Measurements from ENCODE around the gene TMEM129.

Gene TMEM129

DNA sequence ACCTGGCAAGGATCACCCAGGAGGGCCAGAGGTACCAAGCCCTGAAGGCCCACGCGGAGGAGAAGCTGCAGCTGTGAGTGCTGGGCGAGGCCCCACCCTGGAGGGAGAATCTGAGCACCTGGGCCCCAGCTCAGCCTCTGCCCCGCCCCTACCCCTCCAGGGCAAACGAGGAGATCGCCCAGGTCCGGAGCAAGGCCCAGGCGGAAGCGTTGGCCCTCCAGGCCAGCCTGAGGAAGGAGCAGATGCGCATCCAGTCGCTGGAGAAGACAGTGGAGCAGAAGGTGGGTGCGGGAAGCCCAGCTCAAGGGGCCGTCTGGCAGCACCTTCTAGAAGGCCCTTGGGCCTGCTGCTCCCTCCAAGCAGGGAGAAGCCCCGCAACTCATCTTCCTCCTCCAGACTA is 23.4 kb upstream of the TMEM129 start:
- Histone ChIP-seq H3K27ac (ENCODE audit: low read length) (no peak overlapping the region), H3K36me3 (ENCODE audit: control insufficient read depth, insufficient read depth, low read length) (peaks cover 43% of the 10 kb centered on the region), H3K9me3 (ENCODE audit: control insufficient read depth, insufficient read depth, low read length) (no peaks in the 10 kb centered on the region), H3K4me1 (ENCODE audit: control insufficient read depth, insufficient read depth, low read length) (peaks cover 7% of the 10 kb centered on the region; the same call in 1 of the 2 replicates), H3K4me3 (ENCODE audit: low read length) (no peak overlapping the region), H3K27me3 (ENCODE audit: control insufficient read depth, insufficient read depth, low read length) (no peaks in the 10 kb centered on the region)
- DNase-seq (ENCODE audit: low read depth, low spot score): no peak
- no CpG with 5 or more reads among the region's 14 CpGs for WGBS (ENCODE audit: insufficient coverage, insufficient read length)

DNA sequence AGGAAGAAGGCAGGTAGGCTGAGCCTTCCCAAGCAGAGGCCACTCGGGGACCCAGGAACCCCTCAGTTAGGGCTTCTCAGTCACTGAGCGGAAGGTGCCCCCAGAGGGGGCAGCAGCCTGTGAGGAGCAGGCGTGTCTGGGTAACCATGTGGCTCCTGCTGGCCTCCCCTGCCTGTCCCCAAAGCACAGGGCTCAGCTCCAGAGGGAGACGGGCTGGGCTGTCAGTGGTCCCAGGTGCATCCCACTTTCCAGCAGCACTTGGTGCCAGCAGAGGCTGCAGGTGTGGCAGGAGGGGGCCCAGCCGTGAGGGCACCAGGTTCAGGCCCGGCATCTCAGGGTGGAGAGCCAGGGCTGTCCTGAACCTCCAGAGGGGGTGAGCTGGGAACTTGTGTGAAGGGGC is 22.9 kb upstream of the TMEM129 start:
- H3K9me3 ChIP-seq (ENCODE audit: control insufficient read depth, insufficient read depth, low read length): no peaks in the 10 kb centered on the region
- WGBS (ENCODE audit: insufficient coverage, insufficient read length): no CpG with 5 or more reads among the region's 6 CpGs
- H3K27me3 ChIP-seq (ENCODE audit: control insufficient read depth, insufficient read depth, low read length): no peaks in the 10 kb centered on the region
- H3K27ac ChIP-seq (ENCODE audit: low read length): no peak overlapping the region
- DNase-seq (ENCODE audit: low read depth, low spot score): no peak
- H3K36me3 ChIP-seq (ENCODE audit: control insufficient read depth, insufficient read depth, low read length): peaks cover 46% of the 10 kb centered on the region
- H3K4me1 ChIP-seq (ENCODE audit: control insufficient read depth, insufficient read depth, low read length): peaks cover 6% of the 10 kb centered on the region; the same call in 1 of the 2 replicates
- no peak overlapping the region for H3K4me3 ChIP-seq (ENCODE audit: low read length)

DNA sequence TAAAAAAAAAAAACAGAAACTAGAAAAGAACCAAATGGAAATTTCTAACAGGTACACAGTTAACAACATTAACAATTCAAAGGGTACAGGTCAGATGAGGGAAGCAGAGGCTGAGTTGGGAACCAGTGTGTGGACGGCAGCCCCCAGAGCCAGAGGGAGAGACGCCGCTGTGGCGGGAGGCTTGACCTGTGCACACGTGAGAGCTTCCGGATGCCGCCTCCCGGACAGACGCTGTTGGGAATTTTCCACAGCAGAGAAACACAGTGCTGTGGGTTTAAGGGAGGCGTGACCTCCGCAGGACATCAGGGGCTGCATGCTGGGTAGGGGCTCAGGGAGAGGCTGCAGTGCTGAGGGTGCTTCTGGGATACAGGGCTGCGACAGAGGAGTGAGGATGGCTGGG is 22.4 kb upstream of the TMEM129 start:
- no peaks in the 10 kb centered on the region for H3K9me3 ChIP-seq (ENCODE audit: control insufficient read depth, insufficient read depth, low read length)
- H3K36me3 ChIP-seq (ENCODE audit: control insufficient read depth, insufficient read depth, low read length): peaks cover 48% of the 10 kb centered on the region
- no peak overlapping the region for H3K4me3 ChIP-seq (ENCODE audit: low read length)
- no CpG with 5 or more reads among the region's 12 CpGs for WGBS (ENCODE audit: insufficient coverage, insufficient read length)
- no peaks in the 10 kb centered on the region for H3K27me3 ChIP-seq (ENCODE audit: control insufficient read depth, insufficient read depth, low read length)
- H3K4me1 ChIP-seq (ENCODE audit: control insufficient read depth, insufficient read depth, low read length): peaks cover 5% of the 10 kb centered on the region; the same call in 1 of the 2 replicates
- DNase-seq (ENCODE audit: low read depth, low spot score): no peak
- H3K27ac ChIP-seq (ENCODE audit: low read length): no peak overlapping the region

DNA sequence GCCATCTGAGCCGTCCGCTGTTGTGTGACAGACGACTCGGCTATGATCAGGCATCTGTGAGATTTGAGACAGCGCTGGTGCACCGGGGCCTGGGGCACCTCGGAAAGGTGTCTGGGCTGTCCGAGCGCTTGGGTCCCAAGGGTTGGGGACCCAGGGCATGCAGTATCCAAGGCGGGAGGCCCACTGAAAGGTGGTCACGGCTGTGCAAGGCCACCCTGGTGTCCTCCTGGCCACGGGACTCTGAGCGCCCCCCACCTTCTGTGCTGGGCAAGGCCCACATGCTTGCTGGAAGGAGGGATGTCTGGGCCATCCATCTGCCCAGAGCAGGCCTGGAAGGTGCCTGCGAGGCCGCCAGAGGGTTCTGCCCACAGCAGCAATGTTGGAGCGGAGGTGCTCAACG is 20.1 kb upstream of the TMEM129 start:
- no CpG with 5 or more reads among the region's 17 CpGs for WGBS (ENCODE audit: insufficient coverage, insufficient read length)
- no peak overlapping the region for H3K27ac ChIP-seq (ENCODE audit: low read length)
- H3K4me3 ChIP-seq (ENCODE audit: low read length): no peak overlapping the region
- DNase-seq (ENCODE audit: low read depth, low spot score): no peak
- no peaks in the 10 kb centered on the region for H3K27me3 ChIP-seq (ENCODE audit: control insufficient read depth, insufficient read depth, low read length)
- peaks cover 4% of the 10 kb centered on the region; the same call in 1 of the 2 replicates for H3K9me3 ChIP-seq (ENCODE audit: control insufficient read depth, insufficient read depth, low read length)
- peaks cover 71% of the 10 kb centered on the region for H3K36me3 ChIP-seq (ENCODE audit: control insufficient read depth, insufficient read depth, low read length)
- peaks cover 2% of the 10 kb centered on the region; the same call in 1 of the 2 replicates for H3K4me1 ChIP-seq (ENCODE audit: control insufficient read depth, insufficient read depth, low read length)

DNA sequence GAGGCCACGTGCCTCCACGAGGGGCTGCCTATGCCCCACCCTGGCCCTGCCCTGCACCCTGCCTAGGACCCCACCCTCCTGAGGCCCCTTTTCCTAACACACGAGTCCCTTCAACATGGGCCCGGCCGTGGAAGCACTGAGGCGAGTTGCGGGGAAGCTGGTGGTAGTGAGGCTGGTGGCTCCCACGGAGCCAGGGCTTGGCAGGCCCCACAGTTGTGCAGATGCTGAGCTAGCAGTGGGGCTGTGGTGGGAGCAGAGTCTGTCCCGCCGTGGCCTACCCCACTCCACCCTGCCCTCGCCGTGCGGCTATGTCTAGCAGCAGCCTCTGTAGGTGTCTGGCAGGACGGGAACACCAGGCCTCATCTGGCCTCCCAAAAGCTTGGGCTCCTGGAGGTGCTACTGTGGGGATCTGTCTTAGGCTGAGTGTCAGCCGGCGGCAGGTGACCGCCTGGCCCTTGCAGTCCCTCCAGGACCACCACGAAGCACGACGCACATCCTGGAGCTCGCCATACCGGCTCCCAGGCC is 19.0 kb upstream of the TMEM129 start:
- DNase-seq (ENCODE audit: low read depth, low spot score): no peak
- Histone ChIP-seq H3K27me3 (ENCODE audit: control insufficient read depth, insufficient read depth, low read length) (no peaks in the 10 kb centered on the region), H3K9me3 (ENCODE audit: control insufficient read depth, insufficient read depth, low read length) (peaks cover 4% of the 10 kb centered on the region; the same call in 1 of the 2 replicates), H3K36me3 (ENCODE audit: control insufficient read depth, insufficient read depth, low read length) (peaks cover 79% of the 10 kb centered on the region), H3K4me3 (ENCODE audit: low read length) (no peak overlapping the region), H3K27ac (ENCODE audit: low read length) (no peak overlapping the region), H3K4me1 (ENCODE audit: control insufficient read depth, insufficient read depth, low read length) (no peaks in the 10 kb centered on the region; the same call in 1 of the 2 replicates)
- no CpG with 5 or more reads among the region's 22 CpGs for WGBS (ENCODE audit: insufficient coverage, insufficient read length)

DNA sequence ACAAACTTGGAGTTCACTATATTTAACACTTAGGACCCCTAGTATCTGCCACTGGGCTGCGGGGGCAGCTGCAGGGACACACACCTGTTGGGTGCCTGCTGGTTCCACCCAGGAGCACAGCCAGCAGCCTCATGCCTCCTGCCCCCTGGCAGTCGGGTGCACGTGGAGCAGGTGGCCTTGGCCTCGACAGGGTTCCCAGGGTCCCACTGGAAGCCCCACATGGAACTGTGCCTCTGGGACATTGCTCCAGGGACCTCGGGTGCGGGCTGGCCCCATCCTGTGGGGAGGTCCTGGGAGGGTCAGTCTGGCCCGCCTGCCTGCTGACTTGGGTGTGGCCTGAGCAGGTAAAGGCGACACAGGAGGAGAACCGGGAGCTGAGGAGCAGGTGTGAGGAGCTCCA is 18.2 kb upstream of the TMEM129 start:
- Histone ChIP-seq H3K4me3 (ENCODE audit: low read length) (no peak overlapping the region), H3K9me3 (ENCODE audit: control insufficient read depth, insufficient read depth, low read length) (peaks cover 4% of the 10 kb centered on the region; the same call in 1 of the 2 replicates), H3K27ac (ENCODE audit: low read length) (no peak overlapping the region), H3K4me1 (ENCODE audit: control insufficient read depth, insufficient read depth, low read length) (no peaks in the 10 kb centered on the region; the same call in 1 of the 2 replicates), H3K27me3 (ENCODE audit: control insufficient read depth, insufficient read depth, low read length) (no peaks in the 10 kb centered on the region), H3K36me3 (ENCODE audit: control insufficient read depth, insufficient read depth, low read length) (peaks cover 78% of the 10 kb centered on the region)
- no peak for DNase-seq (ENCODE audit: low read depth, low spot score)
- WGBS (ENCODE audit: insufficient coverage, insufficient read length): no CpG with 5 or more reads among the region's 9 CpGs

DNA sequence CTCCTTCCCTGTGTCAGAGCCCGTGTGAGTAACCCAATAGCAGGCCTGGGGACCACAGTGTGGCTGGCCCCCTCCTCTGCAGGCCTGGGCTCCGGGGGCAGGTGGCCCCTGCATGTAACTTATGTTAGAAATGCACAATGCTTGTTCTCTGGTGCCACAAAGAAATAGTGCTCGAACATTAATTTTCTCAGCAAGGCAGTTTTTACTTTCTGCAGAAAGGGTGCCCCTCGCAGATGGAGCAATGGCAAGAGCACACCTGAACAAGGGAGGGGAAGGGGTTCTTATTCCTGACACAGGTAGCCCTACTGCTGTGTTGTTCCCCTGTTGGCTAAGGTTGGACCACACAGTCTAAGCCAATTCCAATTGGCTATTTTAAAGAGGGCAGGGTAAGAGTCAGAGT is 17.3 kb upstream of the TMEM129 start:
- no peak overlapping the region for H3K27ac ChIP-seq (ENCODE audit: low read length)
- H3K4me3 ChIP-seq (ENCODE audit: low read length): no peak overlapping the region
- peaks cover 4% of the 10 kb centered on the region; the same call in 1 of the 2 replicates for H3K9me3 ChIP-seq (ENCODE audit: control insufficient read depth, insufficient read depth, low read length)
- DNase-seq (ENCODE audit: low read depth, low spot score): no peak
- no peaks in the 10 kb centered on the region for H3K27me3 ChIP-seq (ENCODE audit: control insufficient read depth, insufficient read depth, low read length)
- no peaks in the 10 kb centered on the region; the same call in 1 of the 2 replicates for H3K4me1 ChIP-seq (ENCODE audit: control insufficient read depth, insufficient read depth, low read length)
- WGBS (ENCODE audit: insufficient coverage, insufficient read length): no CpG with 5 or more reads among the region's 4 CpGs
- peaks cover 71% of the 10 kb centered on the region for H3K36me3 ChIP-seq (ENCODE audit: control insufficient read depth, insufficient read depth, low read length)

DNA sequence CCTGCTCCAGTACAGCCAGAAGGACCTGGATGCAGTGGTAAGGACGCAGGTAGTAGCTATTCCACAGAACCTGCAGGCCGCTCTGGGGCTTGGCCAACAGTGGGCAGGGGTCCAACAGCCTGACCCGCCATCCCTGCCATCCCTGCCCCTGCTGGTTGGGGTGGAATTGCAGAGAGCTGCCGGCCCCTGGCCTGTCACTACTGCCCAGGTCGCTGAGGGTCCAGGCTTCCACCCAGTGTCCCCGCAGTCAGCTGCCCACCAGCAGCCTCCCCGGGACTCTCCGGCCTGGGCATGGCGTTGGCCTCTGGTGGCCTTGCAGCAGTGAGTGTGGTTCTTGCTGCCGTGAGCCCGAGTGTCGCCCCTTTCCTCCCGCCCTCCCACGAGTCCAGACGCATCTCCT is 16.5 kb upstream of the TMEM129 start:
- H3K27me3 ChIP-seq (ENCODE audit: control insufficient read depth, insufficient read depth, low read length): no peaks in the 10 kb centered on the region
- H3K4me1 ChIP-seq (ENCODE audit: control insufficient read depth, insufficient read depth, low read length): no peaks in the 10 kb centered on the region; the same call in 1 of the 2 replicates
- peaks cover 4% of the 10 kb centered on the region; the same call in 1 of the 2 replicates for H3K9me3 ChIP-seq (ENCODE audit: control insufficient read depth, insufficient read depth, low read length)
- no CpG with 5 or more reads among the region's 15 CpGs for WGBS (ENCODE audit: insufficient coverage, insufficient read length)
- H3K27ac ChIP-seq (ENCODE audit: low read length): no peak overlapping the region
- no peak overlapping the region for H3K4me3 ChIP-seq (ENCODE audit: low read length)
- DNase-seq (ENCODE audit: low read depth, low spot score): no peak
- H3K36me3 ChIP-seq (ENCODE audit: control insufficient read depth, insufficient read depth, low read length): peaks cover 74% of the 10 kb centered on the region

DNA sequence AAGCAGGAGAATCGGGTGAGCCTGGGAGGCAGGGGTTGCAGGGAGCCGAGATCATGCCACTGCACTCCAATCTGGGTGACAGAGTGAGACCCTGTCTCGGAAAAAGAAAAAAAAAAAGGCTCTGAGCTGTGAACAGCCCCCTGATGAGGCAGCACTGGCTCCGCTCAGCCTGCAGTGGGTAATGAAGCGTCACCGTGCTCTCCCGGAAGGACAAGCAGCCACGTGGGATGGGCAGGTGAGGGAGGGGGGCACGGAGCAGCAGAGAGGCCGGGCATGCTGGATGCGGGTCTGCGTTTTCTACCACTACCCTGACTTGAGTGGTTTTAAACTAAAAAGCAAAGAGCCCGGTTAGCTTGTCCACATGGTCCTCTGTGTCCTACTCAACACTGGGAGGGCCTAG is 15.7 kb upstream of the TMEM129 start:
- peaks cover 74% of the 10 kb centered on the region for H3K36me3 ChIP-seq (ENCODE audit: control insufficient read depth, insufficient read depth, low read length)
- peaks cover 4% of the 10 kb centered on the region; the same call in 1 of the 2 replicates for H3K9me3 ChIP-seq (ENCODE audit: control insufficient read depth, insufficient read depth, low read length)
- no peak overlapping the region for H3K27ac ChIP-seq (ENCODE audit: low read length)
- no peaks in the 10 kb centered on the region; the same call in 1 of the 2 replicates for H3K4me1 ChIP-seq (ENCODE audit: control insufficient read depth, insufficient read depth, low read length)
- H3K4me3 ChIP-seq (ENCODE audit: low read length): no peak overlapping the region
- DNase-seq (ENCODE audit: low read depth, low spot score): no peak
- no peaks in the 10 kb centered on the region for H3K27me3 ChIP-seq (ENCODE audit: control insufficient read depth, insufficient read depth, low read length)
- no CpG with 5 or more reads among the region's 13 CpGs for WGBS (ENCODE audit: insufficient coverage, insufficient read length)

DNA sequence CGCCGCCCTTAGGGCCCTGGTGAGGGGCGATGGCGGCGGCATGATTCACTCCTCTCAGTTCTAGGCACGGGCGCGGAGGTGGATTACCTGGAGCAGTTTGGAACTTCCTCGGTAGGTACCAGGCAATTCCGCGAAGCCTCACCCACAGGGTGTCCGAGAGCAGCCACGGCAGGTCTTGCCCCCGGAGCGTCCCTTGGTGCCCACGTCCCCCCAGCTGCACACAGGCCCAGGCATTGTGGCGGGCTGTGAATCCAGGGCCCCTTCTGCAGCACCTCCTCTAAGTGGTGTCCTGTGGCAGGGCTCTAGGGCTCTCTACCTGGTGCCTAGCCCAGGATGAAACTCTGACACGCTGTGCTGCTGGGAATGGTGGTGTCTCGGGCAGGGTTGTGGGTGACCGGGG is 14.1 kb upstream of the TMEM129 start:
- H3K4me3 ChIP-seq (ENCODE audit: low read length): no peak overlapping the region
- peaks cover 4% of the 10 kb centered on the region; the same call in 1 of the 2 replicates for H3K9me3 ChIP-seq (ENCODE audit: control insufficient read depth, insufficient read depth, low read length)
- no peak for DNase-seq (ENCODE audit: low read depth, low spot score)
- H3K4me1 ChIP-seq (ENCODE audit: control insufficient read depth, insufficient read depth, low read length): no peaks in the 10 kb centered on the region
- peaks cover 73% of the 10 kb centered on the region for H3K36me3 ChIP-seq (ENCODE audit: control insufficient read depth, insufficient read depth, low read length)
- no CpG with 5 or more reads among the region's 20 CpGs for WGBS (ENCODE audit: insufficient coverage, insufficient read length)
- no peaks in the 10 kb centered on the region for H3K27me3 ChIP-seq (ENCODE audit: control insufficient read depth, insufficient read depth, low read length)
- H3K27ac ChIP-seq (ENCODE audit: low read length): no peak overlapping the region

DNA sequence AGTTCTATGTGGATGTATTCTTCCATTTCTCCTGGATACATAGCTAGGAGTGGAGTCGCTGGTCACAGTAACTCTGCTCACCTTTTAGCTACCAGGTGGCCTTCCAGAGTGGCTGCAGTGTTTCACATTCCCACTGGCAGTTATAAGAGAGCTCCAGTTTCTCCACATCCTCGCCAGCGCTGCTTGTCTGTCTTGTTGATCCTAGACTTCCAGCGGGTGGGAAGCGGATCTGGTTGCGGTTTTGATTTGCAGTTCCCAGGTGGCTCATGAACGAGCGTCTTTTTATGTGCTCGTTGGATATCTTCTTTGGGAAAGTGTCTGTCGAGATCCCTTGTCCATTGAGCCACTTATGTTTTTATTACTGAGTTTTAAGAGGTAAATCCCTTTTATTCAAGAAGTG is 11.8 kb upstream of the TMEM129 start:
- H3K36me3 ChIP-seq (ENCODE audit: control insufficient read depth, insufficient read depth, low read length): peaks cover 68% of the 10 kb centered on the region
- WGBS (ENCODE audit: insufficient coverage, insufficient read length): no CpG with 5 or more reads among the region's 10 CpGs
- no peak for DNase-seq (ENCODE audit: low read depth, low spot score)

More for the DNA sequence above, 11.8 kb upstream of the TMEM129 start:
- H3K27me3 ChIP-seq (ENCODE audit: control insufficient read depth, insufficient read depth, low read length): no peaks in the 10 kb centered on the region
- no peaks in the 10 kb centered on the region for H3K4me1 ChIP-seq (ENCODE audit: control insufficient read depth, insufficient read depth, low read length)
- no peak overlapping the region for H3K27ac ChIP-seq (ENCODE audit: low read length)
- H3K9me3 ChIP-seq (ENCODE audit: control insufficient read depth, insufficient read depth, low read length): peaks cover under 1% of the 10 kb centered on the region; the same call in 1 of the 2 replicates
- H3K4me3 ChIP-seq (ENCODE audit: low read length): no peak overlapping the region
